LNCaP clone FGC (cell line): ENCODE data around the gene FAR2.
A peak's percentile ranks its signal among the peaks of the same experiment; 100 is the strongest.

Experiments
- DNase-seq: peaks from one replicate; pipeline ENCODE4 v3.0.0-alpha.2; 2011; ENCODE audit warnings: low read depth
- H3K4me3 ChIP-seq: 2 replicates; pipeline ENCODE4 v1.5.1; 2011; ENCODE audit warnings: mild to moderate bottlenecking, low read depth, low read length, control low read depth
- TF ChIP-seq, protein P1 (sequence below): IDR thresholded peaks from 2 replicates; pipeline ENCODE4 v1.5.1; 2012; ENCODE audit warnings: mild to moderate bottlenecking; ENCODE audit not compliant: control insufficient read depth, insufficient read depth; ENCODE audit errors: extremely low read depth

The FAR2 gene

DNA sequence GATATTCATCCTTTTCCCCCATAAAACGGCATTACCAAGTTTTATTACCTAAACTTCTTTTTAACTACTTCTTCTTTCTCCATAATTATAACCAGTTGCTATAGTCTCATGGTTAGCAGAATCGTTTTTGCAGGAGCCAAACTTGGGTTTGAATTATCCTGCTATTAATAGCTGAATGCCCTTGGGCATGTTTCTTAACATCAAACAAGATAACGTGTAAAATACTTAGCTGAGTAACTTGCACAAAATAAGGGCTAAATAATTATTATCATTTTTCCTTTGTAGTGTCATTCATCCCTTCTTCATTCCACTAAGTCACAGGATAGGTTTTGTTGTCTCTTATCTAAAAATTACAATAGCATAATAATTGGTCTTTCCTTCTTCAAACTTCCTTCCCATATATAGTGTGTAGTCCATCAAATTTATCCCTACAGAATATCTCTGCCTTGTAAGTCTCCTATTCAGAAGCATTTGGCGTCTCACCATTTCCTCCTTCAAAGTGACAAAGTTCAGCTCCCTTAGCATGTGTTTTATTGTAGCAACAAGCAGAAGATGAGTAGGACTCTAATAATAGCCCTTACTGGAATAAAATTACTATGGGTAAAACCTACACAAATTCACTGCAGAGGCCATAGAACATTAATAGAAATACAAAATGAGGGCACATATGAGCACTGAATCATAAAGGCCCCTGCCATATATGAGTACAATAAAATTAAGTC, 63.8 kb downstream of the FAR2 start:
- TF ChIP-seq, protein P1, sequence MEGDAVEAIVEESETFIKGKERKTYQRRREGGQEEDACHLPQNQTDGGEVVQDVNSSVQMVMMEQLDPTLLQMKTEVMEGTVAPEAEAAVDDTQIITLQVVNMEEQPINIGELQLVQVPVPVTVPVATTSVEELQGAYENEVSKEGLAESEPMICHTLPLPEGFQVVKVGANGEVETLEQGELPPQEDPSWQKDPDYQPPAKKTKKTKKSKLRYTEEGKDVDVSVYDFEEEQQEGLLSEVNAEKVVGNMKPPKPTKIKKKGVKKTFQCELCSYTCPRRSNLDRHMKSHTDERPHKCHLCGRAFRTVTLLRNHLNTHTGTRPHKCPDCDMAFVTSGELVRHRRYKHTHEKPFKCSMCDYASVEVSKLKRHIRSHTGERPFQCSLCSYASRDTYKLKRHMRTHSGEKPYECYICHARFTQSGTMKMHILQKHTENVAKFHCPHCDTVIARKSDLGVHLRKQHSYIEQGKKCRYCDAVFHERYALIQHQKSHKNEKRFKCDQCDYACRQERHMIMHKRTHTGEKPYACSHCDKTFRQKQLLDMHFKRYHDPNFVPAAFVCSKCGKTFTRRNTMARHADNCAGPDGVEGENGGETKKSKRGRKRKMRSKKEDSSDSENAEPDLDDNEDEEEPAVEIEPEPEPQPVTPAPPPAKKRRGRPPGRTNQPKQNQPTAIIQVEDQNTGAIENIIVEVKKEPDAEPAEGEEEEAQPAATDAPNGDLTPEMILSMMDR, result no peak
- no peak overlapping the region for H3K4me3 ChIP-seq
- no peak for DNase-seq

DNA sequence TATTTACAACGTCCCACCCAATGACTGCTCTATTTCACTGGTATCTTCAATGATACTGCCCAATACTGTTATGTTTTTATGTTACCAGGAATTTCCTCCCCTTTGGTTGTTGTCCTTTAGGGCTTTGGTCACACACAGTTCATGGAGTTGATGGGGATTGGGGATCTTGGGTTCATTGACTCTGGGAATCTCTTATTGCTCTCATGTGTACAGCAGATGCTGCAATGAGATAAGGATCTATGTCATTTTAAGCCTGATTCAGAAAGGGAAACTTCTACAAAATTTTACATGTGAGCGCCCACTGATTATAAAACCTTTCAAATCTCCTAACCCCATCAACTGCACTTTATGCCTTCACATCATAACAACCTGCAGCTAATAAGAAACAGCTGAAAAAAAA, 67.2 kb downstream of the FAR2 start:
- TF ChIP-seq, protein P1, result no peak
- no peak for DNase-seq
- H3K4me3 ChIP-seq, result no peak overlapping the region

DNA sequence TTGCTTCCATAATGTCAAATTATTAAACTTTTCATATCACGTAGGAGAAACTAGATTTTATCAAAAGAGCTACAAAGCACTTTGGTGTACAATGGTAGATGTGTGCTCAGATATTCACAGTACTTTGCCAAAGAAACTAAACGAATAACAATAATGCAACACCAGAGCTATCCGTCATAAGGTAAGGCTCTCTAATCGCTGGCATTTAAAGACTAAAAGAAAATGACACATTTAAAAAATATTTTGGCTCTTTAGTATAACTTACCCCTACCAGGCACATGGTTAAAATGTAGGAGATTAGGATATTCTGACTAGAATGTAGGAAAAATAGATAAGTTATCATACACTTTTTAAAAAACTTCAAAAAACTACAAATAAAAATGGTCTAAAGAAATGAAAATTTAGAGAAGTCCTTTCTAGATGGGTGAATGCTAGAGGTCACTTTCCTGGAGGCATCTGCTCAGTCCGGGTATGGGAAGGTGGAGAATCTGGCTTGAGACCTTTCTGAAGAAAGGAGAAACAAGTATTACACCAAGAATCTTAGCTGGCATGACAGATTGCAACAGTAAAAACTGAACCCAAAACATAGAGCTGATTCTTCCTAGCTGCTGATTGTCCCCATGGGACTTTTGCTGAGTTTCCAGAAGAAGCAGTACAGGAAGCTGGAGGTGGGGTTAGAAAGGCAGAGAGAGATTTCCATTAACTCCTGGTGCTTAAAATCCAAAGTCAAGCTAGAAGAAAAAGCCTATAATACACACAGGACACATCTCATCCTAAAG, 67.9 kb downstream of the FAR2 start:
- DNase-seq, result no peak
- H3K4me3 ChIP-seq, result no peak overlapping the region
- TF ChIP-seq, protein P1, result no peak

DNA sequence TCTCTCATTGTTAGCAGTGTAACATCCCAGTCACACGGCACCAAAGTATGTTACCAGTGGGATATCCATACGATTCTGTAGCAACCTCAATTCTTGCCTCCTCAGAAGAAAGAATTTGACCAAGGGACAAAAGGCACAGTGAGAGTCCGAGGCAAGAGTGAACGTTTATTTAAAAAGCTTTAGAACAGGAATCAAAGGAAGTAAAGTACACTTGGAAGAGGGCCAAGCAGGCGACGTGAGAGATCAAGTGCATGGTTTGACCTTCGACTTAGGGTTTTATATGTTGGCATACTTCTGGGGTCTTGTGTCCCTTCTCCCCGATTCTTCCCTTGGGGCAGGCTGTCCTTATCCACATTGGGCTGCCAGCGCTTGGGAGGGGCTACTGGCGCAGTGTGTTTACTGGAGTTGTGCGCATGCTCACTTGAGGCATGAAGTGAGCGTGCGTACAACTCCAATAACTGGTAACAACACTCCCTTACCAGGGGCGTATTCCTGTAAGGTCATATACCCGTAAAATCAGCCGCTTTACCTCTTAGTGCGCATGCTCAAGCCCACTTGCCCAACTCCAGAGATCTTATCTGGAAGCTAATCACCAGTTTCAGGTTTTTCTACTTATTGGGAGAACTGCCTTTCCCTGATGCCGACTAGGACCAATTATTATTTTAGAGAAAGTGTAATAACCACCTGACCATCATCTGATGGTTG, 71.7 kb downstream of the FAR2 start:
- no peak for DNase-seq
- peak overlapping the region; percentile 15 for H3K4me3 ChIP-seq
- TF ChIP-seq, protein P1, result no peak

DNA sequence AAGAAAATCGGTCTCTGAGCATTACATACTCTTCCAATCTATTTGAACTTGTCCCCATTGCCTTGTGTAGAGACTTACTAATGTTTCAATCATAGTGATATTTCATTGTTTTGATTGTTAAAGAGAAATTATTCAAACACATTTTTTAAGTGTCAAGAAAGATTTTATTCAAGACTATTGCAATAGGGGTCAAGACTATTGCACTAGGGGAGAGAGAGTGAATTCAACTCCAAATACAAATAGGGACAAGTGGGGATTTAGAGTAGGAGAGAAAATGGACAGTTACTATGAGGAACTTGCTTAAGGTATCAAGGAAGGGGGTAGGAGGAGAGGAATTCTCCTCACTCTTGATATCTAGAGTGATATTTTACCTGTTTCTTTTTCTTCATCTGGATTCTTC, 73.1 kb downstream of the FAR2 start:
- TF ChIP-seq, protein P1, result no peak
- no peak for DNase-seq
- H3K4me3 ChIP-seq, result no peak overlapping the region

DNA sequence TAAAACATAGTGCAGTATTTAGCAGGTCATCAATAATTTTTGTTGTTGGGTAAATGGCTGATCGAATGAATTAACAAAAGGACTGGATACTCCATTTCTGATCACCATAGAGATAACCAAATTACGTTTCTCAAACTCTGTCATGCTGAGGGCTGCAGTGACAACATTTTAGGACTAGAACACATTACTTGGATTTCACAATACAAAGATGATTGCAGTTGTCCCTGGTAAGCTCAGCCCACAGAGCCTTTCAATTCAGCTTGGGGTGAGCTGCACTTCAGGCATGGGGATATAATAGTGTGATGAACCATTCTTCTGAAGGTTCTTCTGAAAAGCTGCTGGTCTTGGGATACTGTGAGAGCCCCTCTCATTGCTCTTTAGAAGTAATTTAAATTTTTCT, 74.3 kb downstream of the FAR2 start:
- H3K4me3 ChIP-seq, result no peak overlapping the region
- TF ChIP-seq, protein P1, result no peak
- DNase-seq, result no peak
